ENCODE results near the gene KCNJ6. TPM values are rescaled to one million over a fixed set of nuclear protein-coding genes. Genes with fewer than 3 reads are reported as not detected.

Gene KCNJ6
- total RNA-seq, 4 donors from 2014 or later, result 0.08 to 0.40 TPM; not detected in 2

- TF ChIP-seq POLR2A (IDR thresholded peaks at IDR 0.05) (no peak), EP300 (IDR thresholded peaks at IDR 0.05) (no peak), POLR2AphosphoS5 (IDR thresholded peaks at IDR 0.05) (no peak)
- no peaks in the 10 kb centered on the region for H3K27me3 ChIP-seq
- no peaks in the 10 kb centered on the region for H3K4me1 ChIP-seq
- WGBS, 2 donors (ENCODE audit: low coverage in 1 of 2), result 59 to 97% methylated on average over 3 to 5 of the region's 9 CpGs
- H3K36me3 ChIP-seq, result no peaks in the 10 kb centered on the region
- peaks cover 0 to 23% (median 0%) of the 10 kb centered on the region in 3 donors for H3K9me3 ChIP-seq
- no peak for ATAC-seq
- H3K4me3 ChIP-seq, result no peak overlapping the region
- no peak overlapping the region for H3K27ac ChIP-seq
Measured at GRCh38 chr21:37815893-37816292, 100.4 kb downstream of the KCNJ6 start.

- Histone ChIP-seq H3K4me1 (no peaks in the 10 kb centered on the region), H3K27ac (no peak overlapping the region), H3K27me3 (no peaks in the 10 kb centered on the region), H3K4me3 (no peak overlapping the region), H3K36me3 (no peaks in the 10 kb centered on the region), H3K9me3 (peaks cover 0 to 23% (median 0%) of the 10 kb centered on the region in 3 donors)
- TF ChIP-seq CTCF (IDR thresholded peaks at IDR 0.05) (no peak), POLR2AphosphoS5 (IDR thresholded peaks at IDR 0.05) (no peak), EP300 (IDR thresholded peaks at IDR 0.05) (no peak), POLR2A (IDR thresholded peaks at IDR 0.05) (no peak)
- no peak for ATAC-seq
- 60 to 88% methylated on average over 2 of the region's 2 CpGs for WGBS, 2 donors (ENCODE audit: low coverage in 1 of 2)
Measured at GRCh38 chr21:37811711-37812110, 104.5 kb downstream of the KCNJ6 start.

GRCh38 chr21:37808261-37808660 is 108.0 kb downstream of the KCNJ6 start:
- H3K4me1 ChIP-seq, result no peaks in the 10 kb centered on the region
- peaks cover 0 to 44% (median 0%) of the 10 kb centered on the region in 3 donors for H3K9me3 ChIP-seq
- H3K27ac ChIP-seq, result no peak overlapping the region
- no peak for ATAC-seq
- 63 to 83% methylated on average over 2 of the region's 2 CpGs for WGBS, 2 donors (ENCODE audit: low coverage in 1 of 2)
- H3K4me3 ChIP-seq, result no peak overlapping the region
- H3K36me3 ChIP-seq, result no peaks in the 10 kb centered on the region
- H3K27me3 ChIP-seq, result peaks cover 14% of the 10 kb centered on the region
- TF ChIP-seq EP300 (IDR thresholded peaks at IDR 0.05), result no peak
- TF ChIP-seq POLR2A (IDR thresholded peaks at IDR 0.05), result no peak
- TF ChIP-seq CTCF (IDR thresholded peaks at IDR 0.05), result no peak
- no peak for TF ChIP-seq POLR2AphosphoS5 (IDR thresholded peaks at IDR 0.05)

- H3K4me1 ChIP-seq, result no peaks in the 10 kb centered on the region
- H3K27ac ChIP-seq, result no peak overlapping the region
- 41 to 45% methylated on average over 2 of the region's 2 CpGs for WGBS, 2 donors (ENCODE audit: low coverage in 1 of 2)
- no peak for ATAC-seq
- H3K4me3 ChIP-seq, result no peak overlapping the region
- H3K9me3 ChIP-seq, result peaks cover 0 to 25% (median 0%) of the 10 kb centered on the region in 3 donors
- H3K36me3 ChIP-seq, result no peaks in the 10 kb centered on the region
- H3K27me3 ChIP-seq, result peaks cover 37% of the 10 kb centered on the region
- TF ChIP-seq EP300 (IDR thresholded peaks at IDR 0.05) (no peak), POLR2AphosphoS5 (IDR thresholded peaks at IDR 0.05) (no peak), CTCF (IDR thresholded peaks at IDR 0.05) (no peak), POLR2A (IDR thresholded peaks at IDR 0.05) (no peak)
Measured at GRCh38 chr21:37805266-37805665, 111.0 kb downstream of the KCNJ6 start.

- no peak overlapping the region for H3K27ac ChIP-seq
- WGBS, 2 donors (ENCODE audit: low coverage in 1 of 2), result 83 to 100% methylated on average over 1 of the region's 1 CpG
- H3K4me1 ChIP-seq, result no peaks in the 10 kb centered on the region
- TF ChIP-seq POLR2A (IDR thresholded peaks at IDR 0.05), result no peak
- TF ChIP-seq CTCF (IDR thresholded peaks at IDR 0.05), result no peak
- no peak for TF ChIP-seq EP300 (IDR thresholded peaks at IDR 0.05)
- no peak for TF ChIP-seq POLR2AphosphoS5 (IDR thresholded peaks at IDR 0.05)
- peaks cover 0 to 25% (median 0%) of the 10 kb centered on the region in 3 donors for H3K9me3 ChIP-seq
- ATAC-seq, result no peak
- H3K36me3 ChIP-seq, result no peaks in the 10 kb centered on the region
- peaks cover 37% of the 10 kb centered on the region for H3K27me3 ChIP-seq
- H3K4me3 ChIP-seq, result no peak overlapping the region
Measured at GRCh38 chr21:37804001-37804400, 112.3 kb downstream of the KCNJ6 start.
